B cell (primary cell): ENCODE results near the gene JAG1.

Source experiments
- CTCF ChIP-seq: fragments of 200-600 bp; IDR thresholded peaks from one replicate; pipeline ENCODE4 v1.8.0; 2022; ENCODE audit warnings: antibody characterized with exemption, mild to moderate bottlenecking
- EZH2 ChIP-seq: IDR thresholded peaks from 2 replicates; pipeline ENCODE4 v1.6.1; 2012; ENCODE audit warnings: borderline replicate concordance, low read depth, mild to moderate bottlenecking, moderate library complexity, low read length; ENCODE audit not compliant: insufficient read depth, poor library complexity, severe bottlenecking

- TF ChIP-seq CTCF: no peak
- no peak for TF ChIP-seq EZH2
Measured at GRCh38 chr20:10652185-10652584, 21.6 kb downstream of the JAG1 start.
